ENCODE results near the gene MTHFSD. TPM values are rescaled to one million over a fixed set of nuclear protein-coding genes. Genes with fewer than 3 reads are reported as not detected.

Gene MTHFSD
- total RNA-seq, 2 experiments from 2014 or later = 21.9 to 24.1 TPM

DNA sequence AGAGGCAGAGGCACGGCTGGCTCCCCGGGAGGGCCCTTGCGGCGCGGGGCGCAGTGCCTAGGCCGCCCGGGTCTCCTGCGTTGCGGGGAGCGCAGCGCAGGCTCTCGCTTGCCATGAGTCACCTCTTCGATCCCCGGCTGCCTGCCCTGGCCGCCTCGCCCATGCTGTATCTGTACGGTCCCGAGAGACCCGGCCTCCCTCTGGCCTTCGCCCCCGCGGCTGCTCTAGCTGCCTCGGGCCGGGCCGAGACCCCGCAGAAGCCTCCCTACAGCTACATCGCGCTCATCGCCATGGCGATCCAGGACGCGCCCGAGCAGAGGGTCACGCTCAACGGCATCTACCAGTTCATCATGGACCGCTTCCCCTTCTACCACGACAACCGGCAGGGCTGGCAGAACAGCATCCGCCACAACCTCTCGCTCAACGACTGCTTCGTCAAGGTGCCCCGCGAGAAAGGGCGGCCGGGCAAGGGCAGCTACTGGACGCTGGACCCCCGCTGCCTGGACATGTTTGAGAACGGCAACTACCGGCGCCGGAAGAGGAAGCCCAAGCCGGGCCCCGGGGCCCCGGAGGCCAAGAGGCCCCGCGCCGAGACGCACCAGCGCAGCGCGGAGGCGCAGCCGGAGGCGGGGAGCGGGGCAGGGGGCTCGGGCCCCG lies 23.7 kb upstream of the MTHFSD start:
- Mint-ChIP-seq H3K4me3 (no peak overlapping the region), H3K36me3 (ENCODE audit: low read depth) (no peaks in the 10 kb centered on the region), H3K4me1 (ENCODE audit: low read depth) (peaks cover 12% of the 10 kb centered on the region), H3K27ac (no peak overlapping the region), H3K9me3 (no peaks in the 10 kb centered on the region), H3K27me3 (ENCODE audit: low read depth) (peaks cover 60% of the 10 kb centered on the region)
- CTCF ChIA-PET = no interaction called here
- intact Hi-C loops (cut with micrococcal nuclease) = loop anchor here (5.0 kb wide), 1 partner anchor 81 kb away; no protein-coding TSS in a partner anchor
- DNase-seq = no peak

DNA sequence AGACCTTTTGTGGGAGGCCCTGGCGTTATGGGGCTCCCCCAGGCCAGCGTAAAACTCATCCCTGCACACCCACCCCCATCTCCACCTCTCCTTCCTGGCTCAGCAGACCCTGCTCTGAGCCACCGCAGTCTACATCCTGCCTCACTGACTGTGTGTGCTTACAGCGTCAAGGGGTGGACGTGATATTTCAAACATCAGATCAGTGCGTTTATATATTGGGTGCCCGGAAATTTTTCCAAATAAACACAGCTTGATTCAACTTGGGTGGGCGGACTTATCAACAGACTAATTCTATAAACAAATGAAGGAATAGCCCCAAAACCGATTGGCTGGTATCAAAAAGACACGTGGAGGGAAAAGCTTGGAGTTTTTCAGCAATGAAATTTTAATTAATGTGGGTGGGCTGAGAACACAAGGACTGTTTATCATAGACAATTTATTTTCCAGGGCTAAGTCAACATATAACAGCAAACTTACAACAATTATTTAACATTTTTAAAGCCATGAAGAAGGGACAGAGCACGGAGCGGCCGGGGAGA lies 23.1 kb upstream of the MTHFSD start, which contains the start of gene FOXL1:
Gene FOXL1 (plus strand): TSS at position 489 of the 539 bp plus-strand sequence. CDS start 175 bp downstream, outside the sequence.
- Mint-ChIP-seq H3K27ac (no peak within 1 kb of the TSS), H3K36me3 (ENCODE audit: low read depth) (no peaks in the 10 kb centered on the region), H3K27me3 (ENCODE audit: low read depth) (peaks cover 61% of the 10 kb centered on the region), H3K9me3 (no peaks in the 10 kb centered on the region), H3K4me3 (no peak within 1 kb of the TSS), H3K4me1 (ENCODE audit: low read depth) (peaks cover 12% of the 10 kb centered on the region)
- CTCF ChIA-PET = no interaction called here
- DNase-seq = no peak
- intact Hi-C loops (cut with micrococcal nuclease) = loop anchor here (5.0 kb wide), 1 partner anchor 81 kb away; no protein-coding TSS in a partner anchor

DNA sequence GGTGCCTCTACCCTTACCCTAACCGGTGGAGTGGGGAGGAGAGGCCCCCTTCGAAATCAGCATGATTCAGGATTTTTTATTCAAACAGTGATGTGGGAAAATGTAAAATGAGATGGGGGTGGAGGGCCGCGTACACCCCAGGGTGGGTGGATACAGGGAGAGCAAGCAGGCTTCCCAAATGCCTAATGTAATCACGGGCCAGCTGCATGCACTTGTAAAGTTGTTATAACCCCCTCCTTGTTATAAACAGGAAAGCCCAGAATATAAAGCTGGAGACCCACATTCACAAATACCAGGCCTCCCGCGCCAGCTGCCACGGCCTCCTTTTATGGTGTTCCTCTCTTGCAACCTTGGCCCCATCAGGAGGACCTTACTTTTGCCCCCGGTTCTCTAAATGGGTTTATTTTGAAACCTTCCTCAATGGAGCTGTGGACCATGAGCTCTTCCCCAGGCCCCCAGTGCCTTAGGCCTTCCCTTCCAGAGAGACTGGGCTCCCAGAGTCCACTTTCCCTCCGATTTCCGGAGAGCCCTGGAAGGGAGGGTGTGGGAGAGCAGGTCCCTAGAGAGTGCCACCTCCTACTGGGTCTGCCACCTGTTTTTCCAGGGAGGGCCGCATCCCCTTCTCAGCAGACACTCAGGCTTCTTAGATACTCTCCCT lies 22.4 kb upstream of the MTHFSD start:
- intact Hi-C loops (cut with micrococcal nuclease) = loop anchor here (5.0 kb wide), 1 partner anchor 80 kb away; no protein-coding TSS in a partner anchor
- no peak for DNase-seq
- H3K4me1 Mint-ChIP-seq (ENCODE audit: low read depth) = peaks cover 12% of the 10 kb centered on the region

DNA sequence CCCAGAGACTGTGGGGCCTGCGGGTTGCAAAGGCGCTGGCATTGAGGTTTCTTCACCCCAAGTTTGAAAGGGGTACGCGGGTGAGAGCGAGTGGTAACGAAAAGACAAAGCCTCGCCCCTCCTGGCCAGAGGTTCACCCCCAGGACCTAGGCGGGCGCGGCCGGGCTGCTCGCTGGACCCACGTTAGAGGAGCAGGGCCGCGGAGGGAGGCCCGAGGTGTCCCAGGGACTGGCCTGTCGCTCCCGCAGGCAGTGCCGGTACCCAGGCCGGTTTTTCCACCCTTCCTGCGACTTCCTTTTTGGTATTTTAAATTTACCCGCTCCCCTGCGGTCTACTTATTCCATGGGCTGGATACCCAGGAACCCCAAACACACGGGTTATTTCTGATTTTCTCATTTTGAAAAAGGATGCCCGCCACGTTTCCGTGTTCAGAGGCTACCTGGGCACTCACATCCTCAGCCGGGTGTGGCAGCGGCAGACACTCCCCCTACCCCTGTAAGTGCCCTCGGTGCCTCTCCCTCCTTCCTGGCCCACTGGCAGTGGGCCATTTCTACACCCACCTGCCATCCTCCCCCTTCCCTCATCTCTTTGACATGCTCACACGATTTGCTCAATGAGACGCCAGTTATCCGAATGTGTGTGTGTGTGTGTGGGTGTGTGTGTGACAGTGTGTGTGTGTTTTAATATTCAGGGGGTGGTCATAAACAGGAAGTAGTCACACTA lies 21.7 kb upstream of the MTHFSD start:
- intact Hi-C loops (cut with micrococcal nuclease) = loop anchor here (5.0 kb wide), 1 partner anchor 79 kb away; no protein-coding TSS in a partner anchor
- Mint-ChIP-seq H3K4me1 (ENCODE audit: low read depth) (peaks cover 12% of the 10 kb centered on the region), H3K27me3 (ENCODE audit: low read depth) (peaks cover 72% of the 10 kb centered on the region), H3K4me3 (peak overlapping the region; percentile 65), H3K36me3 (ENCODE audit: low read depth) (no peaks in the 10 kb centered on the region), H3K27ac (no peak overlapping the region), H3K9me3 (no peaks in the 10 kb centered on the region)
- no peak for DNase-seq
- CTCF ChIA-PET = no interaction called here

More for the DNA sequence above, 22.4 kb upstream of the MTHFSD start:
- no peak overlapping the region for H3K27ac Mint-ChIP-seq
- H3K9me3 Mint-ChIP-seq = no peaks in the 10 kb centered on the region
- H3K4me3 Mint-ChIP-seq = no peak overlapping the region
- H3K27me3 Mint-ChIP-seq (ENCODE audit: low read depth) = peaks cover 66% of the 10 kb centered on the region
- CTCF ChIA-PET = no interaction called here
- no peaks in the 10 kb centered on the region for H3K36me3 Mint-ChIP-seq (ENCODE audit: low read depth)

DNA sequence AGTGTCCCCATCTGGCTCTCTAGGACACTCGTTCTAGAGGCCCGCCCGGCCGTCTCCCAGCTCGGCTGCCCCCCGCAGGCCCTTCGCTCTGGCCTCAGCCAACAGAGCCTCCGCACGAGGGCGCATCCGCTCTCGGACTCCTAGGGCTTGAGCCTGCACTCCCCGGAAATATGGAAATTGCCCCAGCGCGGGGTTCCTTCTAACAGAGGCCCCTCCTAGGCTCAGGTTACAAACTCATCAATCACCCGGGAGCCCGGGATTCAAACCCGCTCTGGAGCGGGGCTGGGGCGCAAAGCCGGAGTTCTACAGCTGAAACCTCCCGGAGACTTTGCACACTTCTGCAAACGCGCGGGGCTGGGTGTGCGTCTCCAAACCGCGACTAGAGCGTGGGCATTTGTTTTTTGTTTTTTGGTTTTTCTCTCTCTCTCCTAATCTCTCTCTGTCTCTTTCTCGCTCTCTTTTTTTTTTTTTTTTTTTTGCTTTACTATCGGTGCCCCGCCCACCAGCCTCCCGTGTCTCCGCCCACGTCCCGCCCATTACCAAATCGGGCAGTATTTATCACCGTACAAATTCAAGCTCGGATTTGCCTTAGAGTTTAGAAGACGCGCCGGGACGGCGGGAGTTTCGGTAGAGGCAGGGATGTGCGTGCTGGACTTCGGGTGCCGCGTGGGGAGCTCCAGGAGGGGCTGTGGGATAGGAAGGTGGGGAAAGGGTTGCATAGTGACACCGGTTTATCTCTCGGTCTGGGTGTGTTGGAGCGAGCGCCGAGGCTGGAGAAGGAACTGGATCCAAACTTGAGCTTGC lies 20.9 kb upstream of the MTHFSD start:
- H3K4me3 Mint-ChIP-seq = peak overlapping the region; percentile 65
- no peak overlapping the region for H3K27ac Mint-ChIP-seq
- peaks cover 12% of the 10 kb centered on the region for H3K4me1 Mint-ChIP-seq (ENCODE audit: low read depth)
- H3K36me3 Mint-ChIP-seq (ENCODE audit: low read depth) = no peaks in the 10 kb centered on the region
- H3K9me3 Mint-ChIP-seq = no peaks in the 10 kb centered on the region
- intact Hi-C loops (cut with micrococcal nuclease) = loop anchor here (5.0 kb wide), 1 partner anchor 79 kb away; no protein-coding TSS in a partner anchor
- CTCF ChIA-PET = interaction anchor here (0.7 kb wide), 1 partner anchor 11 kb away, joined by 3 read pairs; no protein-coding TSS in a partner anchor
- peaks cover 78% of the 10 kb centered on the region for H3K27me3 Mint-ChIP-seq (ENCODE audit: low read depth)
- peak; percentile 64 for DNase-seq

DNA sequence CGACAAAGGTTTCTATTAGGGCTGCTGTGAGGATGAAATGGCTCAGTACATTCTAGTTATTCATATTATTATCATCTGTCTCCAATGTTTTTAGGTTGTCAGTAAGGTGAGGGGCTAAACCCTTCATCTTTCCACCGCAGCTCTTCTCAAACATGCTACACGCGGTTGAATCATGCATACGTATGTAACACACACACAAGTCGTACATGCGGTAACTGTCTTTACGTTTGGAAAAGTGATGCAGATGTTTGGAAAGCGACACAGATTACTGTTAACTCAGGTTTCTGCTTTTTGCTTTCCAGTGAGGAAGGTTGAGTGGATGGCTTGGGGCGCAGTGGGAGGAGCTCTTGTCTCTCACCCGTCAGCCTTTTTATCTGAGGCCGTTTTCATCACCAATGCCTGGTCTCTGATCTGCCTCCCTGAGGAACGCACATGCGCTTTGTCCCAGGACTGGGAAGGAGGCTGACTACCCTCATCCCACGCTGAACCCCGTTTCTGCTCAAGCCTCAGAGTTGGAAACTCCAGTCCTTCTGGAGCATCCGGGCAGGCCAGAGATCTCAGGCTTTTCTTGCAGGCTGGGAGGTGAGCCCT lies 20.2 kb upstream of the MTHFSD start:
- peaks cover 76% of the 10 kb centered on the region for H3K27me3 Mint-ChIP-seq (ENCODE audit: low read depth)
- DNase-seq = no peak
- H3K36me3 Mint-ChIP-seq (ENCODE audit: low read depth) = no peaks in the 10 kb centered on the region
- intact Hi-C loops (cut with micrococcal nuclease) = loop anchor here (5.0 kb wide), 1 partner anchor 78 kb away; no protein-coding TSS in a partner anchor
- no peak overlapping the region for H3K4me3 Mint-ChIP-seq
- H3K9me3 Mint-ChIP-seq = no peaks in the 10 kb centered on the region
- no peak overlapping the region for H3K27ac Mint-ChIP-seq
- H3K4me1 Mint-ChIP-seq (ENCODE audit: low read depth) = peaks cover 12% of the 10 kb centered on the region
- CTCF ChIA-PET = interaction anchor here (0.7 kb wide), 1 partner anchor 10 kb away, joined by 3 read pairs; no protein-coding TSS in a partner anchor

DNA sequence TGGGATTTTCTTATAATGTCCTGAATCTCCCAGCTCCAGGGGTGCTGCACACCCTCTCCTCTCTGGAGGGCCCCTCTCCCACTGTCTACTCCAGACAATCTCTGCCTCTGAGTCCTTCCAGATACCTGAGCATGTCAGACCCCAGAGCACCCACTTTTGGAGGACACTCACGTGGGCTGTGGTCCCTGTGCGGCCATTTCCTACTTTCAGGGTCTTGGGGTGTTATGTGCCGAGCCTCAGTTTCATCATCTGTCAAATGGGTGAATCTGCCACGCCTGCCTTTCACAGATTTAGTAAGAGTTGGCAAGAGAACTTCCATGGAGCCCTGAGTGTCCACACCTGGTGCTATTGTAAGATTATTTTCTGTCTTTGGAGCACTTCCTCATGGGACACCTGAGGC lies 19.6 kb upstream of the MTHFSD start:
- CTCF ChIA-PET = no interaction called here
- DNase-seq = no peak
- intact Hi-C loops (cut with micrococcal nuclease) = loop anchor here (5.0 kb wide), 1 partner anchor 77 kb away; no protein-coding TSS in a partner anchor
- Mint-ChIP-seq H3K4me1 (ENCODE audit: low read depth) (peaks cover 12% of the 10 kb centered on the region), H3K9me3 (no peaks in the 10 kb centered on the region), H3K4me3 (no peak overlapping the region), H3K27ac (no peak overlapping the region), H3K36me3 (ENCODE audit: low read depth) (no peaks in the 10 kb centered on the region), H3K27me3 (ENCODE audit: low read depth) (peaks cover 77% of the 10 kb centered on the region)

DNA sequence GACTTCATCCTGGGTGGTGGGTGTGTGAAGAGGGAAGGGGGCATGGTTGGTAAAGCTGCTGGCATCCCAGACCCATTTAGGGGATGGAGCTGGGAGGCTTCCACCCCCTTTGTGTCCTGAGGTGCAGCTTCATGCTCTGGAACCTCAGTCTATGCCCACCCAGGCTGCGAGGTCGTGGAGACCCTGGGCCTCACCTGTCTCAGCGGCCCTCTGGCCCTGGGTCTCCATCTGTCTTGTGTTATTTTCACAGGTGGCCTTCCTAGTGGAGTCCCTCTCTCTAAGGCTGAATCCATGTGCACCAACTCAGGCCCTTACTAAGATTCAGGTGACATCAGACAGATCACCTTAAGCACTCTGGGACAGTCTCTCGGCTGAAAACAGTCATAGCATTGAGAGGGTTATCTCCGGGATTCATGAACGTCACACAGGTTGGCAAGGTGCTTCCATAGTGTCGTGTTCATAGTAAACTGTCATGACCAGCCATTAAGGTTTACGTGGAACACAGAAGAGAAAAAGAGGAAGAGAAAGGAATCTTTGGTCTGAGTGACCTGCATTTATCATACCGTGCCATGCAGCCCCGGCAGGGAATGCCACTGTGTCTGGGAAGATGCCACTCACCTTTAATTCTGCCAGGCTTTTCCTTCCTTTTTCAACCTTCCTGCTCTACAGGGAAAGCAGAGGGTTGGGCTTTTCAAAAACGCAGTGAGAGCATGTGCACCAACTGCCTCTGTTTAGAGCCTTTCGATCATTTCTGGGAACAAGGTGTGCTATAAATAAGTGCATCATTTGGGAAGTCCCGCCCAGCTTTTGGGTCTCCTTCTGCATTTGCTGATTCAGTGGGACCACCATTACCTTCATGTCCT lies 18.8 kb upstream of the MTHFSD start:
- H3K4me1 Mint-ChIP-seq (ENCODE audit: low read depth) = peaks cover 12% of the 10 kb centered on the region
- no peak overlapping the region for H3K27ac Mint-ChIP-seq
- H3K9me3 Mint-ChIP-seq = no peaks in the 10 kb centered on the region
- intact Hi-C loops (cut with micrococcal nuclease) = no loop called here
- H3K36me3 Mint-ChIP-seq (ENCODE audit: low read depth) = no peaks in the 10 kb centered on the region
- CTCF ChIA-PET = interaction anchor here (0.7 kb wide), 1 partner anchor 346 kb away, joined by 3 read pairs; no protein-coding TSS in a partner anchor
- DNase-seq = no peak
- H3K4me3 Mint-ChIP-seq = no peak overlapping the region
- H3K27me3 Mint-ChIP-seq (ENCODE audit: low read depth) = peaks cover 79% of the 10 kb centered on the region

DNA sequence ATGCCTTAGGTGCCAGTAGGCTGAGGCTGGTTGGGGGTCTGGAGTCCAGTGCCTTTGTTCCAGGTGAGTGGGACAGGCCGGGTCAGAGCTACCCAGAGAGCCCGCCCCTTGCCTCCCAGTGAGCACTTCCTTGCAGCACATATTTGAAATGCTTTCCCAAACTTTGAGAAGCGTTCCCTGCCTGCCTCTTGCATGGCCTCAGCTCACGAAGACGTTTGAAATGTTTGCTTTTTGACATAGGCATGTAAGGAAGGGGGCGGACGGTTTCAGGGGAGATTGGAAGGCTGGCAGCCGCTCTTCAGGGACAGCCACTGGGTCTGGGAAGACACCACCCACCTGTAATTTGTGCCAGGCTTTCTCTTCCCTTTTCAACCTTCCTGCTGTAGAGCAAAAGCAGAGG lies 18.2 kb upstream of the MTHFSD start:
- Mint-ChIP-seq H3K4me3 (no peak overlapping the region), H3K27me3 (ENCODE audit: low read depth) (peaks cover 78% of the 10 kb centered on the region), H3K9me3 (no peaks in the 10 kb centered on the region), H3K36me3 (ENCODE audit: low read depth) (no peaks in the 10 kb centered on the region), H3K4me1 (ENCODE audit: low read depth) (peaks cover 10% of the 10 kb centered on the region), H3K27ac (no peak overlapping the region)
- CTCF ChIA-PET = interaction anchor here (0.7 kb wide), 1 partner anchor 347 kb away, joined by 3 read pairs; no protein-coding TSS in a partner anchor
- DNase-seq = no peak
- intact Hi-C loops (cut with micrococcal nuclease) = no loop called here

DNA sequence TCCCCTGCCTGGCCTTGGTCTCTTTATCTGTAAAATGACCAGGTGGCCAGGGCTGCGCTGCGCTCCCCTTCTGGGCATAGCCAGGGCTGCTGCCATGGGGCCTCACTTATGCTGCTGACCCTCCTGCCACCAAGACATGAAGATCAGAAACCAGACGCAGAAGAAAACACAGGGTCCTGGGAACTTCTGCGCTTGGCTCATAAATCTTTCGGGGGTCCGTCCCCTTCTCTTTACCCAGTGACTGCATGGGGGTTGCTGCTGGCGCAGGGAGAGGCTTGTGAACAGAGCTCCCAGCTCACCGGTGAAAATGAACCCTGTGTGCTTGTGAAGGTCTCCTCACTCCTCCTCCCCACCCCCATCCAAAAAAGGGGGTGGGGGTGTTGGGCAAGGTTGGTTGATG lies 17.6 kb upstream of the MTHFSD start:
- CTCF ChIA-PET = interaction anchor here (0.7 kb wide), 2 partner anchors 179 to 348 kb away, joined by 3 read pairs; no protein-coding TSS in a partner anchor
- no peaks in the 10 kb centered on the region for H3K9me3 Mint-ChIP-seq
- intact Hi-C loops (cut with micrococcal nuclease) = no loop called here

More for the DNA sequence above, 17.6 kb upstream of the MTHFSD start:
- H3K36me3 Mint-ChIP-seq (ENCODE audit: low read depth) = no peaks in the 10 kb centered on the region
- H3K4me3 Mint-ChIP-seq = no peak overlapping the region
- DNase-seq = no peak
- peaks cover 73% of the 10 kb centered on the region for H3K27me3 Mint-ChIP-seq (ENCODE audit: low read depth)
- H3K4me1 Mint-ChIP-seq (ENCODE audit: low read depth) = peaks cover 8% of the 10 kb centered on the region
- H3K27ac Mint-ChIP-seq = no peak overlapping the region

All from activated naive CD4-positive, alpha-beta T cell treated with anti-CD3 and anti-CD28 coated beads for 36 hours (primary cell).